CD14-positive monocyte (primary cell): ENCODE data around the gene NABP1. TPM values are rescaled to one million over a fixed set of nuclear protein-coding genes. Genes with fewer than 3 reads are reported as not detected.

Experiments
- DNase-seq, 3 donors: peaks; one replicate each; pipeline ENCODE4 v3.0.0-alpha.2; 2011 to 2022
- H2AFZ ChIP-seq: 2 replicates; pipeline ENCODE4 v1.6.0; 2012; ENCODE audit warnings: mild to moderate bottlenecking, low read depth, low read length, inconsistent platforms; ENCODE audit not compliant: insufficient read depth, poor library complexity, severe bottlenecking
- H3K27ac ChIP-seq, 2 donors: 1 replicate in 1 of 2; 2 replicates in 1 of 2; pipeline ENCODE4 v1.5.1; 2012 to 2013; ENCODE audit warnings: low read length in 2 of 2, control low read depth in 1 of 2, inconsistent platforms in 1 of 2, low read depth in 1 of 2, mild to moderate bottlenecking in 1 of 2
- H3K27me3 ChIP-seq, 2 donors: one replicate each; pipeline versions ENCODE4 v1.6.0 to v1.6.1; 2011 to 2013; ENCODE audit warnings: low read length in 2 of 2; ENCODE audit not compliant: control insufficient read depth in 2 of 2, insufficient read depth in 2 of 2
- H3K36me3 ChIP-seq, 2 donors: replicated peaks in 1 of 2; 1 replicate in 1 of 2; 2 replicates in 1 of 2; pipeline versions ENCODE4 v1.5.1 to v1.6.1; 2012 to 2013; ENCODE audit warnings: low read length in 2 of 2, control low read depth in 1 of 2, inconsistent platforms in 1 of 2, mild to moderate bottlenecking in 1 of 2; ENCODE audit not compliant: insufficient read depth in 2 of 2, control insufficient read depth in 1 of 2
- H3K4me1 ChIP-seq, 2 donors: 1 replicate in 1 of 2; 2 replicates in 1 of 2; pipeline versions ENCODE4 v1.5.1 to v1.6.1; 2012 to 2013; ENCODE audit warnings: low read length in 2 of 2, control low read depth in 1 of 2, inconsistent platforms in 1 of 2, mild to moderate bottlenecking in 1 of 2, moderate library complexity in 1 of 2; ENCODE audit not compliant: insufficient read depth in 2 of 2, control insufficient read depth in 1 of 2
- H3K4me2 ChIP-seq: replicated peaks from 2 replicates; pipeline ENCODE3; 2012; ENCODE audit warnings: low read length, moderate library complexity, mild to moderate bottlenecking; ENCODE audit not compliant: poor library complexity, severe bottlenecking; ENCODE audit errors: extremely low read depth
- H3K4me3 ChIP-seq, 3 experiments: fragments of 200-600 bp in 1 of 3; sonication (generic) in 1 of 3; replicated peaks in 1 of 3; 1 replicate in 2 of 3; 2 replicates in 1 of 3; pipeline ENCODE4 v1.5.1; 2011 to 2013; ENCODE audit warnings: low read length in 3 of 3, mild to moderate bottlenecking in 3 of 3, control low read depth in 2 of 3, low read depth in 2 of 3, inconsistent platforms in 1 of 3, moderate library complexity in 1 of 3
- H3K79me2 ChIP-seq: 2 replicates; pipeline ENCODE4 v1.6.0; 2012; ENCODE audit warnings: mild to moderate bottlenecking, control low read depth, inconsistent platforms, low read length, moderate library complexity; ENCODE audit not compliant: insufficient read depth
- H3K9ac ChIP-seq: 2 replicates; pipeline ENCODE4 v1.6.0; 2017; ENCODE audit warnings: low read length, mild to moderate bottlenecking; ENCODE audit not compliant: insufficient read depth, poor library complexity, severe bottlenecking
- H3K9me3 ChIP-seq, 2 donors: replicated peaks in 1 of 2; 1 replicate in 1 of 2; 2 replicates in 1 of 2; pipeline versions ENCODE4 v1.5.1 to v1.6.1; 2012 to 2013; ENCODE audit warnings: low read length in 2 of 2, control low read depth in 1 of 2; ENCODE audit not compliant: control insufficient read depth in 1 of 2, insufficient read depth in 1 of 2
- H4K20me1 ChIP-seq: 2 replicates; pipeline ENCODE4 v1.6.0; 2012; ENCODE audit warnings: mild to moderate bottlenecking, low read length, control low read depth, moderate library complexity; ENCODE audit not compliant: insufficient read depth
- H3K27ac Mint-ChIP-seq, 7 donors: one replicate each; pipeline ENCODE4 v1.8.0; 2020; ENCODE audit warnings: mild to moderate bottlenecking in 7 of 7, mixed read lengths in 7 of 7, moderate library complexity in 6 of 7, inconsistent platforms in 2 of 7
- H3K27me3 Mint-ChIP-seq, 3 donors: one replicate each; pipeline ENCODE4 v1.8.0; 2021 to 2022; ENCODE audit warnings: low read depth in 3 of 3, mild to moderate bottlenecking in 3 of 3, mixed read lengths in 3 of 3, moderate library complexity in 3 of 3, inconsistent platforms in 1 of 3
- H3K36me3 Mint-ChIP-seq, 2 donors: one replicate each; pipeline ENCODE4 v1.8.0; 2020; ENCODE audit warnings: mixed read lengths in 2 of 2, inconsistent platforms in 1 of 2, mild to moderate bottlenecking in 1 of 2
- H3K4me1 Mint-ChIP-seq: one replicate; pipeline ENCODE4 v1.8.0; 2020; ENCODE audit warnings: mild to moderate bottlenecking, mixed read lengths
- H3K4me3 Mint-ChIP-seq, 2 donors: one replicate each; pipeline ENCODE4 v1.8.0; 2020; ENCODE audit warnings: mild to moderate bottlenecking in 2 of 2, mixed read lengths in 2 of 2, moderate library complexity in 1 of 2
- H3K9me3 Mint-ChIP-seq, 7 donors: one replicate each; pipeline ENCODE4 v1.8.0; 2020 to 2022; ENCODE audit warnings: mixed read lengths in 7 of 7, mild to moderate bottlenecking in 6 of 7, moderate library complexity in 6 of 7, inconsistent platforms in 2 of 7
- WGBS: methylation state at CpG from one replicate; pipeline ENCODE4 v1.1.5; 2013; ENCODE audit warnings: missing lambda C conversion rate; ENCODE audit not compliant: insufficient coverage; 5-methylcytosine and 5-hydroxymethylcytosine counted together
- intact Hi-C, 2 donors: fragments of 100-400 bp; cut with micrococcal nuclease; formaldehyde crosslinking; loops; one replicate each; pipeline versions ENCODE4 v1.15.0 to v1.15.1; 2023
- polyA plus RNA-seq, 3 donors: library from polyadenylated mRNA; depleted of rRNA in 1 of 3; unstranded in 2 of 3; stranded (reverse) in 1 of 3; fragments of 300-500 nt in 2 of 3; fragments of >200 nt in 1 of 3; fragmentation: Illumina TruSeq in 2 of 3; gene quantifications; 1 replicate in 2 of 3; 2 replicates in 1 of 3; pipeline ENCODE4 v1.2.3, GENCODE V29; 2012 to 2021
- TF ChIP-seq, protein P1 (sequence below): fragments of 200-600 bp; IDR thresholded peaks from one replicate; pipeline ENCODE4 v1.8.0; 2022; ENCODE audit warnings: antibody characterized with exemption, mild to moderate bottlenecking

The NABP1 gene
- polyA plus RNA-seq, 3 donors: 8.0 to 20.7 (median 13.3) TPM

DNA sequence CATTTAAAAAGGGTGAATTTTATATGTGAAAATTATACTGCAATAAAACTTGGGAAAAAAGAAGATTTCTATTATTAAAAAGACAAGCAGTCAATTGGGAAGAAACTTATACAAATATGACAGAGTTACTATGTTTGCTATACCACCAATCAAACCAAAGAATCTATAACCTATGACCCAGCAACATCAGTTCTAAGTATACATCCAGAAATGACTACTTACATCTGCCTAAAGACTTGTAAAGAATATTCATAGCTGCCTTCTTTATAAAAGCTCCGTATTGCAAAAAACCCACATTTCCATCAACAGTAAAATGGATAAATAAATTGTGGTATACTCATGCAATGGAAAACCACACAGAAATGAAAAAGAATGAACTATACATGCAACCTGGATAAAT is 32.9 kb upstream of the NABP1 start:
- peaks cover 17 to 18% of the 10 kb centered on the region in 2 donors for H3K4me1 ChIP-seq
- H3K36me3 ChIP-seq: no peaks in the 10 kb centered on the region
- H3K9me3 Mint-ChIP-seq: peaks cover 0 to 5% (median 3%) of the 10 kb centered on the region in 7 donors
- H3K79me2 ChIP-seq: no peaks in the 10 kb centered on the region
- peaks cover 0 to 4% of the 10 kb centered on the region in 2 donors for H3K36me3 Mint-ChIP-seq
- no peaks in the 10 kb centered on the region for H4K20me1 ChIP-seq
- intact Hi-C loops: no loop called here
- peak overlapping the region in 1 of 3 experiments; percentile 56 for H3K4me3 ChIP-seq
- peak overlapping the region in 1 of 2 donors; percentile 65 for H3K27ac ChIP-seq
- no peak for DNase-seq
- no peak overlapping the region for H3K9ac ChIP-seq
- H3K27ac Mint-ChIP-seq: peak overlapping the region in 1 of 7 donors; percentile 74
- peaks cover 0 to 2% (median 0%) of the 10 kb centered on the region in 3 donors for H3K27me3 Mint-ChIP-seq
- H3K4me2 ChIP-seq: no peak overlapping the region
- no peak overlapping the region for H2AFZ ChIP-seq
- peaks cover 16% of the 10 kb centered on the region for H3K4me1 Mint-ChIP-seq
- H3K9me3 ChIP-seq: no peaks in the 10 kb centered on the region
- WGBS: no CpG with 5 or more reads among the region's 1 CpG
- H3K27me3 ChIP-seq: no peaks in the 10 kb centered on the region
- TF ChIP-seq, protein P1, sequence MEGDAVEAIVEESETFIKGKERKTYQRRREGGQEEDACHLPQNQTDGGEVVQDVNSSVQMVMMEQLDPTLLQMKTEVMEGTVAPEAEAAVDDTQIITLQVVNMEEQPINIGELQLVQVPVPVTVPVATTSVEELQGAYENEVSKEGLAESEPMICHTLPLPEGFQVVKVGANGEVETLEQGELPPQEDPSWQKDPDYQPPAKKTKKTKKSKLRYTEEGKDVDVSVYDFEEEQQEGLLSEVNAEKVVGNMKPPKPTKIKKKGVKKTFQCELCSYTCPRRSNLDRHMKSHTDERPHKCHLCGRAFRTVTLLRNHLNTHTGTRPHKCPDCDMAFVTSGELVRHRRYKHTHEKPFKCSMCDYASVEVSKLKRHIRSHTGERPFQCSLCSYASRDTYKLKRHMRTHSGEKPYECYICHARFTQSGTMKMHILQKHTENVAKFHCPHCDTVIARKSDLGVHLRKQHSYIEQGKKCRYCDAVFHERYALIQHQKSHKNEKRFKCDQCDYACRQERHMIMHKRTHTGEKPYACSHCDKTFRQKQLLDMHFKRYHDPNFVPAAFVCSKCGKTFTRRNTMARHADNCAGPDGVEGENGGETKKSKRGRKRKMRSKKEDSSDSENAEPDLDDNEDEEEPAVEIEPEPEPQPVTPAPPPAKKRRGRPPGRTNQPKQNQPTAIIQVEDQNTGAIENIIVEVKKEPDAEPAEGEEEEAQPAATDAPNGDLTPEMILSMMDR: no peak
- no peak overlapping the region for H3K4me3 Mint-ChIP-seq

DNA sequence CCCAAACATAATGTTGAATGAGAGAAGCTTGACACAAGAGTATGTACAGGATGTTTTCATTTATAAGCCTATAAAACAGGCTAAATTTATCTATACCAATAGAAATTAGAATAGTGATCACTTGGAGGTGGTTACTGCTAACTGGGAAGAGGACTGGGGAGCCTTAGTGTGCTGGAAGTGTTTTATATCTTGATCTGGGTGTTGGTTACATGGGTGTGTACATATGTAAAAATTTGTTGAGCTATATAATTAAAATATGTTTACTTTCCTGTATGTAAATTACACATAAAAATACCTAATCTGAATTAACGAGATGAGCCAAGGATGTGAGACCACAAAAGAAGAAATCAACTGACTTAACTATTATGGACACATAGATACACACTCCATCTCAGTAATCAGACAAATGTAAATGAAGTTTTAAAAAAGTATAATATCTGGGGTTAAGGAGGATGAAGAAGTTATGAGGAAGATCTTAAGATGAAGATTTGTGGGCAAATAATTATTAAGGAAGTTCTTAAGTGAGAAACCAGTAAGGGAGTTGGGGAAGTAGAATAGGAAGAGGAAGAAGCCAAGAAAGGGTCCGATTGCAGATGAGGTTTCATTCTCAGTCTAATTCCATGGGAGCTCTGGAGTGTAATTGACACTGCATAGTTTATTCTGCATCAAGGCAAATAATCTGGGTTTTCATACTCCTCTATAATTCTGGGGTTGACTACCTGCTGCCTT is 32.3 kb upstream of the NABP1 start:
- H3K9ac ChIP-seq: no peak overlapping the region
- H3K9me3 ChIP-seq: no peaks in the 10 kb centered on the region
- peak overlapping the region; percentile 60 for H3K4me2 ChIP-seq
- peaks cover 0 to 2% (median 0%) of the 10 kb centered on the region in 3 donors for H3K27me3 Mint-ChIP-seq
- H3K36me3 Mint-ChIP-seq: peaks cover 0 to 4% of the 10 kb centered on the region in 2 donors
- no peaks in the 10 kb centered on the region for H3K36me3 ChIP-seq
- peak overlapping the region; percentile 16 for H2AFZ ChIP-seq
- H3K4me3 Mint-ChIP-seq: peak overlapping the region in 1 of 2 donors; percentile 68
- H3K4me1 Mint-ChIP-seq: peaks cover 17% of the 10 kb centered on the region
- 0% methylated on average over 1 of the region's 2 CpGs for WGBS
- H4K20me1 ChIP-seq: no peaks in the 10 kb centered on the region
- TF ChIP-seq, protein P1: no peak
- H3K9me3 Mint-ChIP-seq: peaks cover 0 to 5% (median 3%) of the 10 kb centered on the region in 7 donors
- peak overlapping the region in 1 of 3 experiments; percentile 56 for H3K4me3 ChIP-seq
- peak; percentile 49 to 70 (median 68) for DNase-seq
- H3K4me1 ChIP-seq: peaks cover 17 to 20% of the 10 kb centered on the region in 2 donors
- peak overlapping the region; percentile 74 to 95 (median 84) for H3K27ac Mint-ChIP-seq
- no peaks in the 10 kb centered on the region for H3K79me2 ChIP-seq
- no peaks in the 10 kb centered on the region for H3K27me3 ChIP-seq
- peak overlapping the region; percentile 45 to 65 for H3K27ac ChIP-seq
- intact Hi-C loops: no loop called here
